HS-5 (cell line): Measurements from ENCODE around the gene CDC42BPA.
"Not testable (repeated sequence)": the region's sequence is repeated elsewhere in the genome, so short reads cannot be mapped to it uniquely, and the experiment has no call there.

Experiments
- DNase-seq: peaks from one replicate; pipeline ENCODE4 v3.0.0-alpha.2; 2012; ENCODE audit warnings: low read depth

CDC42BPA gene

GRCh38 chr1:226960944-226961765 lies 357.1 kb downstream of the CDC42BPA start:
- no peak for DNase-seq

- no peak for DNase-seq
Observed at GRCh38 chr1:226960256-226960655, 358.0 kb downstream of the CDC42BPA start.

- DNase-seq = no peak
Observed at GRCh38 chr1:226958300-226958699, 360.0 kb downstream of the CDC42BPA start.

GRCh38 chr1:226957714-226958113 lies 360.6 kb downstream of the CDC42BPA start:
- no peak for DNase-seq

GRCh38 chr1:226956942-226957713 lies 361.2 kb downstream of the CDC42BPA start:
- no peak for DNase-seq

GRCh38 chr1:226955857-226956256 lies 362.4 kb downstream of the CDC42BPA start:
- DNase-seq = not testable (repeated sequence)

GRCh38 chr1:226954777-226955176 lies 363.5 kb downstream of the CDC42BPA start:
- DNase-seq = no peak

GRCh38 chr1:226954337-226954736 lies 364.0 kb downstream of the CDC42BPA start:
- no peak for DNase-seq

GRCh38 chr1:226953175-226953800 lies 365.0 kb downstream of the CDC42BPA start:
- no peak for DNase-seq

- no peak for DNase-seq
Observed at GRCh38 chr1:226952118-226952441, 366.2 kb downstream of the CDC42BPA start.

GRCh38 chr1:226951286-226952117 lies 366.8 kb downstream of the CDC42BPA start:
- DNase-seq = no peak

- DNase-seq = no peak
Observed at GRCh38 chr1:226950871-226951270, 367.4 kb downstream of the CDC42BPA start.

- DNase-seq = no peak
Observed at GRCh38 chr1:226950316-226950715, 368.0 kb downstream of the CDC42BPA start.

GRCh38 chr1:226949401-226949800 lies 368.9 kb downstream of the CDC42BPA start:
- no peak for DNase-seq

- DNase-seq = no peak
Observed at GRCh38 chr1:226948996-226949395, 369.3 kb downstream of the CDC42BPA start.

GRCh38 chr1:226948480-226948879 lies 369.8 kb downstream of the CDC42BPA start:
- DNase-seq = no peak

GRCh38 chr1:226948051-226948450 lies 370.2 kb downstream of the CDC42BPA start:
- DNase-seq = no peak

GRCh38 chr1:226946841-226947240 lies 371.5 kb downstream of the CDC42BPA start:
- DNase-seq = no peak

- no peak for DNase-seq
Observed at GRCh38 chr1:226946285-226946684, 372.0 kb downstream of the CDC42BPA start.

GRCh38 chr1:226945858-226946245 lies 372.4 kb downstream of the CDC42BPA start:
- no peak for DNase-seq

GRCh38 chr1:226945106-226945857 lies 373.0 kb downstream of the CDC42BPA start:
- DNase-seq = no peak
